OCI-LY1 (cell line): Measurements from ENCODE around the gene ODAD4.

Source experiments
- EZH2 ChIP-seq: fragments of 200-600 bp; sonication (generic), shearing (Covaris generic); IDR thresholded peaks from 2 replicates; pipeline ENCODE4 v1.8.0; 2017; ENCODE audit warnings: borderline replicate concordance, mixed run types, mild to moderate bottlenecking, antibody characterized with exemption, low read length, moderate library complexity, mixed read lengths
- TF ChIP-seq, protein P1 (sequence below): fragments of 200-600 bp; sonication (generic), shearing (Covaris generic); IDR thresholded peaks from 2 replicates; pipeline ENCODE4 v1.5.1; 2017; ENCODE audit warnings: mild to moderate bottlenecking, antibody characterized with exemption, low read length, moderate library complexity, mixed read lengths

DNA sequence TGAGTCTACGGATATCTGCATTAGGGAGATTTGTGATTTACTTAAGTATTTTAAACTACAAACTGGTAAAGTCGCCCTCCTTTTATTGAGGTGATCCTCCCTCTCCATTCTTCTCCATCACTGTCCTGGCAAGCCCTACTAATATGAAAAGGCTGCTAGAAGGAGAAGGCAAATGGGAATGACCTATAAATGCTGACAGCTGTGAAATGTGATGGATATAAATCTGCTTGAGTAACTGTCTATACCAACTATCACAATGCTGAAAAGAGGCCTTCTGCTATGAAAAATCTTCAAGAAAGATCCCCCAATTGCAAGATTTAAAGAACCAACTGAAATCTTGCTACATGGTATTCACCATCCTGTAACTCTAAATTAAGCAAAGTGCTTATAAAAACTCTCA, 71.3 kb downstream of the ODAD4 start:
- TF ChIP-seq, protein P1, sequence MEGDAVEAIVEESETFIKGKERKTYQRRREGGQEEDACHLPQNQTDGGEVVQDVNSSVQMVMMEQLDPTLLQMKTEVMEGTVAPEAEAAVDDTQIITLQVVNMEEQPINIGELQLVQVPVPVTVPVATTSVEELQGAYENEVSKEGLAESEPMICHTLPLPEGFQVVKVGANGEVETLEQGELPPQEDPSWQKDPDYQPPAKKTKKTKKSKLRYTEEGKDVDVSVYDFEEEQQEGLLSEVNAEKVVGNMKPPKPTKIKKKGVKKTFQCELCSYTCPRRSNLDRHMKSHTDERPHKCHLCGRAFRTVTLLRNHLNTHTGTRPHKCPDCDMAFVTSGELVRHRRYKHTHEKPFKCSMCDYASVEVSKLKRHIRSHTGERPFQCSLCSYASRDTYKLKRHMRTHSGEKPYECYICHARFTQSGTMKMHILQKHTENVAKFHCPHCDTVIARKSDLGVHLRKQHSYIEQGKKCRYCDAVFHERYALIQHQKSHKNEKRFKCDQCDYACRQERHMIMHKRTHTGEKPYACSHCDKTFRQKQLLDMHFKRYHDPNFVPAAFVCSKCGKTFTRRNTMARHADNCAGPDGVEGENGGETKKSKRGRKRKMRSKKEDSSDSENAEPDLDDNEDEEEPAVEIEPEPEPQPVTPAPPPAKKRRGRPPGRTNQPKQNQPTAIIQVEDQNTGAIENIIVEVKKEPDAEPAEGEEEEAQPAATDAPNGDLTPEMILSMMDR = no peak
- no peak for TF ChIP-seq EZH2
